Measurements from ENCODE around the gene GLT8D1.
"Not testable (repeated sequence)": the region's sequence is repeated elsewhere in the genome, so short reads cannot be mapped to it uniquely, and the experiment has no call there.

The GLT8D1 gene

DNA sequence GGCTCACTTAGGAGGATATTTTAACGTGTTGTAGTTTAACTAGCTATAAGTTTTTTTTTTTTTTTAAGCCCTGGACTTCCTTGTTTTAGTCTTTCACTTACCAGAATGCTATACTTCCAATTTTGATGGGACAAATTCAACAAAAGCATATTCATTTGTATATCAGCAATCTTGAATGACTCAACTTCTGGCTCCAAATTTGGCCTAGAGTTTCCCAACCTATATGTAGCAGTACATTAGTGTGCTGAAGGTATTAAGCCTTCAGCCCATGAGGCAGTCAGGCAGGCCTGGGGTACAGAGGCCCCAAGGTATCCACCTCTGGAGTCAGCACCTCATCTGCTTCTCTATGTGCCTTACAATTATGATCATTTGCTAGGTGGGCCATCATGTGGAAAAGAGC is 25.8 kb downstream of the GLT8D1 start:
- FAIRE-seq: no peak

DNA sequence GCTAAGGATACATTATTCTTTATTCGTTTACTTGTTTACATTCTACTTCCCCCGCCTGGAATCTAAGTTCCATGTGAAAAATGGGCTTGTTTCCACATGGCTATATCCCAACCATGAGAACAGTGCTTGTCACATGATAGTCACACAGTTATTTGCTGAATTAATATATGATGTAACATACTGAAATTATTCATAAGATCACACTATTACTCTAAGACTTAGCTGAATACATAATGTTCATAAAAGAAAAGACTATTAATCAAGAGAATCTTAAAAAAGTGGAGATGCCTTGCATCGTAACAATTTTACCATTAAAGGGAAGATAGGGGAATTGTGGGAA is 26.4 kb downstream of the GLT8D1 start:
- FAIRE-seq: no peak

GRCh38 chr3:52678265-52679198 is 27.1 kb downstream of the GLT8D1 start:
- FAIRE-seq: no peak

GRCh38 chr3:52676201-52676600 is 29.4 kb downstream of the GLT8D1 start:
- not testable (repeated sequence) for FAIRE-seq

- FAIRE-seq: no peak
Measured at GRCh38 chr3:52671676-52672075, 33.9 kb downstream of the GLT8D1 start.

DNA sequence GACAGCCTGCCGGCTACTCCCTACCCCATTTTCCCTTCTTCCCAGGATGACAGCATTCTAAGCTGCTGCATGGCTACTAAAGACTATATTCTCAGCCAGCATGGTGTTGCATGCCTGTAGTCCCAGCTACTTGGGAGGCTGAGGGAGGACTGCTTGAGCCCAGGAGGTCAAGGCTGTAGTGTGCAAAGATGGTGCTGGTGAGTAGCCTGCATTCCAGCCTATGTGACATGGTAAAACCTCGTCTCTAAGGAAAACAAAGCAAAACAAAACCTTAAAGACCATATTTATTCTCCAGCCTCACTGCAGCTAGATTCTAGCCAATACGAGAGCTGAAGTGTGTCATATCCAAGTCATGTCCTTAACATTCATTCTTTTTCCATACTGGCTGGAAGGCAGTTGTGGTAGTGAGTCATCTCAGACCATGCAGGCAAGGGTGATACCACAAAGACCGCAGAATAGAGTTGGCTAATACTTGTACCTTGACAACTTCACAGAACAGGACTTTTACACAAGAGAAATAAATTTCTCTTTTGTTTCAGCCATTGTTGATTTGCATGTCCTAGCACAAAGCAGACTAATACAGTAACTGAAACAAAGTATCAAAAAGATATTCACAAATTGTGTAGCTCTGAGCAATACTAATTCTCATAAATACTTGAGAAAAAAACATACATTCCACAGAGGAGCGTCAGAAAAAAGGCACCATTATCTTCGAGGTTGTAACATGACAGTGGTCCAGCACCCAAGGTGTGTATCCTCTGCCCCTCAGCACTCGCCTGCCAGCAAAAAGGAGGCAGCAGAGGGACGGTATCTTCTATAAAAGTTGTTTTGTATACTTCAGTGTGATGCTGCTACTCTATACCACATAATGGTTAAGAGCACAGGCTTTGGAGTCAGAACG is 34.7 kb downstream of the GLT8D1 start:
- FAIRE-seq: no peak

- no peak for FAIRE-seq
Measured at GRCh38 chr3:52663098-52663497, 42.5 kb downstream of the GLT8D1 start.

- FAIRE-seq: no peak
Measured at GRCh38 chr3:52660046-52660445, 45.5 kb downstream of the GLT8D1 start.

DNA sequence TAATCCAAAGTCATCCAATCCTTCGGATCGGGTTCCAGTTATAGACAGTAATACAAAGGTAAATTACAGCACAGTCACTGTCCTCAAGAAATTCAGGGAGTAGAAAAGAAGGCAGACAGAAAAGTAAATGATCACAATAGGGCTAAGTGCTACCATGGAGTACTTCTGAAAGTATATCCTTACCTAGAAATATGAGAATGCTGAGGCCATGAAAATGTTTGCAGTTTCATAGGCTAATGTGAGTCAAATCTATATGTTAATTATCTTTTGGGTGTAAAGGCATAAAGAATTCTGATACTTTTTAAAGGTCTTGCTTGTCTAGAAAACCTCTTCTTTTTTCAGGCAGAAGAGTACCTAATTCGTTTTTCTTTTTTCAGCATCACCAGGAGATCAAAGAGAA is 49.7 kb downstream of the GLT8D1 start:
- FAIRE-seq: no peak

GRCh38 chr3:52651592-52651991 is 54.0 kb downstream of the GLT8D1 start:
- FAIRE-seq: no peak

GRCh38 chr3:52650439-52650838 is 55.2 kb downstream of the GLT8D1 start:
- FAIRE-seq: no peak

GRCh38 chr3:52649461-52650210 is 56.0 kb downstream of the GLT8D1 start:
- FAIRE-seq: no peak

DNA sequence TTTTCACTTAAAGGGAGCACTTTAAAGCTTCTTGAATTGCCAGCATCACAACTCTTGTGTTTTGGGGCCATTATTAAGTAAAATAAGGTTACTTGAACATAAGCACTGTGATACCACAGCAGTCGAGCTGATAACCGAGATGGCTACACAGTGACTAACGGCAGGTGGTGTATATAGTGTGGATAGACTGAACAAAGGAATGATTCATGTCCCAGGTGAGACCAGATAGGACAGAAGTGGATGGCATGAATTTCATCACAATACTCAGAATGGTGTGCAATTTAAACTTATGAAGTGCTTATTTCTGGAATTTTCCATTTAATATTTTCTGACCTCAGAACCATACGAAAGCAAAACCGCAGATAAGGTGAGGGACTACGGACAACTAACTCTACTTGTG is 60.0 kb downstream of the GLT8D1 start:
- FAIRE-seq: no peak

Data from endometrium (tissue), 2 donors.